ENCODE measurements around the gene LIMCH1. TPM values are rescaled to one million over a fixed set of nuclear protein-coding genes. Genes with fewer than 3 reads are reported as not detected.

The LIMCH1 gene
- total and polyA plus RNA-seq, 2 of the 8 experiments (the other 6 are each of a cell fraction or from before 2014, with no cell fraction given) = 2.7 to 3.0 TPM

GRCh38 chr4:41687971-41688370, 150.0 kb downstream of the LIMCH1 start:
- Histone ChIP-seq H3K4me3 (ENCODE audit: extremely low read depth in 1 of 4, insufficient read depth in 2 of 4, low read depth in 3 of 4, low read length in 4 of 4) (no peak overlapping the region), H3K36me3 (ENCODE audit: control insufficient read depth in 2 of 4, insufficient read depth in 4 of 4, low read length in 3 of 4) (no peaks in the 10 kb centered on the region), H4K8ac (ENCODE audit: extremely low read depth, insufficient read depth, low read length) (no peak overlapping the region), H3K23ac (ENCODE audit: insufficient read length) (no peak overlapping the region), H3K4ac (replicated peaks; ENCODE audit: insufficient read length, low read depth, low read length) (no peak overlapping the region), H2BK12ac (ENCODE audit: low read depth, low read length) (no peak overlapping the region), H3K14ac (ENCODE audit: insufficient read length) (no peak overlapping the region), H3K4me1 (replicated peaks in 1 of 4; ENCODE audit: control insufficient read depth in 3 of 4, insufficient read depth in 4 of 4, low read length in 3 of 4) (no peaks in the 10 kb centered on the region), H3K9me3 (ENCODE audit: insufficient read depth in 2 of 2, low read depth in 1 of 2, low read length in 1 of 2) (no peaks in the 10 kb centered on the region), H3K4me2 (ENCODE audit: insufficient read depth in 1 of 2, low read depth in 2 of 2, low read length in 2 of 2) (no peak overlapping the region), H2AK5ac (ENCODE audit: low read depth, low read length) (no peak overlapping the region), H4K91ac (replicated peaks; ENCODE audit: insufficient read length, low read length) (no peak overlapping the region), H3K27me3 (replicated peaks in 1 of 4; ENCODE audit: control insufficient read depth in 3 of 4, extremely low read depth in 1 of 4, insufficient read depth in 3 of 4, low read length in 3 of 4) (no peaks in the 10 kb centered on the region), H2BK120ac (replicated peaks; ENCODE audit: low read depth, low read length) (no peak overlapping the region), H2BK15ac (ENCODE audit: low read length) (no peak overlapping the region), H3K9ac (replicated peaks in 1 of 4; ENCODE audit: extremely low read depth in 1 of 4, low read depth in 3 of 4, low read length in 3 of 4) (no peak overlapping the region), H3K23me2 (ENCODE audit: low read depth, low read length) (no peaks in the 10 kb centered on the region), H3K79me2 (ENCODE audit: control insufficient read depth in 1 of 2, insufficient read depth in 2 of 2, low read length in 2 of 2) (no peaks in the 10 kb centered on the region), H2AFZ (ENCODE audit: low read length) (no peak overlapping the region), H4K5ac (ENCODE audit: insufficient read length, low read depth, low read length) (no peak overlapping the region), H3K27ac (ENCODE audit: low read depth, low read length) (no peak overlapping the region), H3K18ac (ENCODE audit: extremely low read depth, low read length) (no peak overlapping the region), H3K56ac (replicated peaks; ENCODE audit: insufficient read length, low read depth, low read length) (no peak overlapping the region), H3K79me1 (ENCODE audit: low read depth, low read length) (no peaks in the 10 kb centered on the region), H2BK20ac (ENCODE audit: low read length) (no peak overlapping the region), H4K20me1 (replicated peaks in 1 of 2; ENCODE audit: control insufficient read depth in 1 of 2, insufficient read depth in 2 of 2, low read length in 2 of 2) (no peaks in the 10 kb centered on the region), H2BK5ac (ENCODE audit: low read depth, low read length) (no peak overlapping the region)
- POLR2A ChIA-PET (ENCODE audit: partially characterized antibody) = no interaction called here
- DNase-seq (ENCODE audit: low read depth in 1 of 2, low spot score in 2 of 2) = no peak
- 84% methylated on average over 5 of the region's 5 CpGs; no CpG with 5 or more reads in 1 of the 2 experiments for WGBS, 2 experiments (ENCODE audit: extremely low coverage in 1 of 2, insufficient coverage in 1 of 2, insufficient read length in 1 of 2, insufficient replicate concordance in 2 of 2, low coverage in 1 of 2, low lambda C conversion rate in 2 of 2, missing lambda C conversion rate in 1 of 2)
- no peak for FAIRE-seq
- CTCF ChIA-PET (ENCODE audit: partially characterized antibody) = interaction anchor here (0.7 kb wide), 1 partner anchor 25 kb away, joined by 3 read pairs; no protein-coding TSS in a partner anchor
- TF ChIP-seq EGR1 (IDR thresholded peaks at IDR 0.05; ENCODE audit: borderline replicate concordance, low read depth, low read length) (no peak), CTCF (IDR thresholded peaks at IDR 0.05; ENCODE audit: control extremely low read depth in 1 of 3, insufficient read depth in 1 of 3, low read depth in 1 of 3, low read length in 3 of 3) (no peak), TBP (IDR thresholded peaks at IDR 0.05; ENCODE audit: low read depth, low read length) (no peak), EP300 (IDR thresholded peaks at IDR 0.05; ENCODE audit: borderline replicate concordance in 1 of 2, low read depth in 2 of 2, low read length in 2 of 2) (no peak)
